GM15510 (cell line): Measurements from ENCODE around the gene HSD11B2.

ENCODE experiments used
- POLR2A ChIP-seq: IDR thresholded peaks from 3 replicates; pipeline ENCODE4 v1.6.1; 2011; ENCODE audit warnings: borderline replicate concordance; ENCODE audit not compliant: insufficient read length; ENCODE audit errors: extremely low read depth

Gene HSD11B2

DNA sequence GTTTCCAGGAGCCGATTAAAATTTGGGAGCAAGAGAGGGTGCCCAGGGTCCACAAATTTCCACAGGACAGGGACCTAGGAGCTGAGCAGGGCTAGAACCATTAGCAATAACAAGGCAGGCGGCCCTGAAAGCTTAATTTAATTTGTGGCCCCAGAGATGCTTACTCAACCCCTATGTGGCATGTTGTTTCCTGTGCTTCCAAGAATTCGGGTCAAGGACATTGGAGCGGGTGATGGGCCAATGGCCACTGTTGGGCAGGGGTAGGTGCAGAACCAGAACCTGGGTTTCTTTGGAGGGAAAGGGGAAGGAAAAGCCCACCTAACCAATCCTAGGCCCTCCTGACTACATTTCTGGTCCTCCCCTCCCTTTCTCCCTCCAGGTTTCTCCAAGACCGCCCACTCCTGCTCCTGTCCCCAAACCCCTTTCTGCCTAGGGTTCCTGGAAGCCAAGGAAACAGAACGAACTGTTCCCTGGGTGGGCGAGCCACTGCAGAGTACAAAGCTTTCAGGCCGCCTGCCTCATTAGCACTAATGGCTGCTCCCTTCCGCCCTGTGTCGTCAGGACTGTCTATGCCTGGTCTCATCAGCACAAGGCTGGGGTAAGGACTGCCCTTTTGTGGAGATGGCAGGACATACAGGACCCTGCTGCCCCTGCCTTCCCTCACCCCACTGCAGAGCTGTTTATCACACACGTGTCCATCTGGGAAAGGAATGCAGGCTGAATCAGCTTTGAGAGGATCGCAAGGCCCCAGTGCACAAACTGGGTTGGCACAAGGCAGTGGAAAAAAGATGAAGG, 53.0 kb downstream of the HSD11B2 start:
- no peak for TF ChIP-seq POLR2A

DNA sequence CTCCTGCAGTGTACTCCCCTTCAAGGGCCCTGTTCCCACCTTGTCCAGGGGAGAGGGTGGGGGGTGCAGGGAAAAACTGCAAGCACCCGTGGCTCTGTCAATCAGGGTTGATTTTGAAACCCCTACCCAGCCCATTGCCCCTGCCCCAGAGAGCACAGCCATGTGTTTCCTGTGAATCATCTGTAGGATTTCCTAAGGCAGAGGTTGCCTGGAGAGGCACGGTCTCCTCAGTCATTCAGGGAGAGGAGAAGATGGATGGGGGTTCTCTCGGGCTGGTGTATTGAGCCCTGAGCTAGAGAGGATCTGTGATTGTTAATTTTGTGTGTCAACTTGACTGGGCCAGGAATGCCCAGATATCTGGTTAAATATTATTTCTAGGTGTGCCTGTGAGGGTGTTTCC, 55.9 kb downstream of the HSD11B2 start:
- TF ChIP-seq POLR2A = no peak
